ENCODE measurements around the gene GRIP2. TPM values are rescaled to one million over a fixed set of nuclear protein-coding genes. Genes with fewer than 3 reads are reported as not detected.

The GRIP2 gene
- polyA plus RNA-seq, 1 donor (not counting 4 experiments of a cell fraction or from before 2014, with no cell fraction given) = 0.01 TPM

DNA sequence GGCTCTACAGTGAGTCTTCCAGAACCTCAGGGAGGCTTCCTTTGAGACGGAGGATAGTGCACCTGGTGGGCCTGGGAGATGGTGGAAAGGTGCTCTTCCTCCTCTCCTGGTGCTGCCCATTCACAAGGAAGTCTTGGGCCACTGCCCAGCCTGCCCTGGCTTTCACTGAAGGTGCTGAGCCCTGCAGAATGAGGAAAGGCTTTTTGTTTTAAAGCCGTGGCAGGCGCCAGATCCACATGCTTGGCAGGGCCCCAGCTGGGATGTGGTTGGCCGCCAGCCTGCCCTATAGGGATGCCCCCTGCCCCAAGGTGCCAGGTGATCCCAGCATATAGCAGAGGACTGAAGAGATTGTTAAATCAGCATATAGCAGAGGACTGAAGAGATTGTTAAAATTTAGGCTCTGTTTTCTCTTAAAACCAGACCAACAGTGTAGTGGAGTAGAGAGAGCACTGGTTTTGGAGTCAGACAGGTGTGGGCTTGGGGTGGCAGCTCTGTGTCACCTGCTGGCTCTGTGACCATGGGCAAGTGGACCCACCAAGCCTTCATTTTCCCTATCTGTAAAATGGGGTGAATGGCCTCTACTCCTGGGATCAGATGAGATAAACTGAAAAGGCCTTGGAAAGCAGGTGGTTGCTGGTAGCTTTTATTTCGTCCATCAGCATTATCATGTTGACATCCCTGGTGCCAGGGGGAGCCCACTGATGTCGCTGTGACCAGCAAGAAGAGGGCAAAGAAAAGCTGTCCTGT, 84.4 kb downstream of the GRIP2 start:
- H4K20me1 ChIP-seq (ENCODE audit: control insufficient read depth, extremely low read depth, insufficient read depth, low read length) = peaks cover 4% of the 10 kb centered on the region
- H3K27ac ChIP-seq (ENCODE audit: control insufficient read depth, insufficient read depth, low read length) = no peak overlapping the region
- dilution Hi-C loops (cut with MboI; ENCODE audit: extremely low pct_ligation_motif_present, low sequenced_read_pairs) = no loop called here
- no peak overlapping the region for H3K4me2 ChIP-seq (ENCODE audit: control insufficient read depth, extremely low read depth, insufficient read depth, low read depth, low read length)
- H3K9me1 ChIP-seq (ENCODE audit: control insufficient read depth, extremely low read depth, insufficient read depth, low read length) = no peaks in the 10 kb centered on the region
- H3K27me3 ChIP-seq (ENCODE audit: control insufficient read depth, extremely low read depth, insufficient read depth, low read length) = no peaks in the 10 kb centered on the region
- H3K36me3 ChIP-seq (ENCODE audit: control insufficient read depth in 2 of 2, extremely low read depth in 1 of 2, insufficient read depth in 2 of 2, low read length in 2 of 2) = peaks cover 0 to 10% of the 10 kb centered on the region in 2 experiments
- peaks cover 23% of the 10 kb centered on the region for H3K4me1 ChIP-seq (ENCODE audit: control insufficient read depth, extremely low read depth, insufficient read depth, low read length)
- no peak overlapping the region for H3K4me3 ChIP-seq (ENCODE audit: control insufficient read depth in 2 of 3, extremely low read depth in 1 of 3, insufficient read depth in 2 of 3, low read depth in 1 of 3, low read length in 3 of 3)
- H2AFZ ChIP-seq (ENCODE audit: control insufficient read depth, low read length) = no peak overlapping the region
- H3K79me2 ChIP-seq (ENCODE audit: control insufficient read depth, insufficient read depth, low read length) = no peaks in the 10 kb centered on the region
- no peak overlapping the region for H3K9ac ChIP-seq (ENCODE audit: control insufficient read depth, extremely low read depth, insufficient read depth, low read length)
- no peak for TF ChIP-seq EZH2 (IDR thresholded peaks at IDR 0.05; ENCODE audit: low read length)
- TF ChIP-seq, protein P1, sequence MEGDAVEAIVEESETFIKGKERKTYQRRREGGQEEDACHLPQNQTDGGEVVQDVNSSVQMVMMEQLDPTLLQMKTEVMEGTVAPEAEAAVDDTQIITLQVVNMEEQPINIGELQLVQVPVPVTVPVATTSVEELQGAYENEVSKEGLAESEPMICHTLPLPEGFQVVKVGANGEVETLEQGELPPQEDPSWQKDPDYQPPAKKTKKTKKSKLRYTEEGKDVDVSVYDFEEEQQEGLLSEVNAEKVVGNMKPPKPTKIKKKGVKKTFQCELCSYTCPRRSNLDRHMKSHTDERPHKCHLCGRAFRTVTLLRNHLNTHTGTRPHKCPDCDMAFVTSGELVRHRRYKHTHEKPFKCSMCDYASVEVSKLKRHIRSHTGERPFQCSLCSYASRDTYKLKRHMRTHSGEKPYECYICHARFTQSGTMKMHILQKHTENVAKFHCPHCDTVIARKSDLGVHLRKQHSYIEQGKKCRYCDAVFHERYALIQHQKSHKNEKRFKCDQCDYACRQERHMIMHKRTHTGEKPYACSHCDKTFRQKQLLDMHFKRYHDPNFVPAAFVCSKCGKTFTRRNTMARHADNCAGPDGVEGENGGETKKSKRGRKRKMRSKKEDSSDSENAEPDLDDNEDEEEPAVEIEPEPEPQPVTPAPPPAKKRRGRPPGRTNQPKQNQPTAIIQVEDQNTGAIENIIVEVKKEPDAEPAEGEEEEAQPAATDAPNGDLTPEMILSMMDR (optimal IDR thresholded peaks at IDR 0.05 in 1 of 3, IDR thresholded peaks at IDR 0.05 in 1 of 3, conservative IDR thresholded peaks at IDR 0.05 in 1 of 3; ENCODE audit: extremely low read depth in 1 of 3, insufficient read depth in 2 of 3, low read length in 3 of 3) = no peak
- FAIRE-seq (no peak), DNase-seq (ENCODE audit: low read depth, low spot score) (no peak)
- no peaks in the 10 kb centered on the region for H3K9me3 ChIP-seq (ENCODE audit: control insufficient read depth, low read depth, low read length)

DNA sequence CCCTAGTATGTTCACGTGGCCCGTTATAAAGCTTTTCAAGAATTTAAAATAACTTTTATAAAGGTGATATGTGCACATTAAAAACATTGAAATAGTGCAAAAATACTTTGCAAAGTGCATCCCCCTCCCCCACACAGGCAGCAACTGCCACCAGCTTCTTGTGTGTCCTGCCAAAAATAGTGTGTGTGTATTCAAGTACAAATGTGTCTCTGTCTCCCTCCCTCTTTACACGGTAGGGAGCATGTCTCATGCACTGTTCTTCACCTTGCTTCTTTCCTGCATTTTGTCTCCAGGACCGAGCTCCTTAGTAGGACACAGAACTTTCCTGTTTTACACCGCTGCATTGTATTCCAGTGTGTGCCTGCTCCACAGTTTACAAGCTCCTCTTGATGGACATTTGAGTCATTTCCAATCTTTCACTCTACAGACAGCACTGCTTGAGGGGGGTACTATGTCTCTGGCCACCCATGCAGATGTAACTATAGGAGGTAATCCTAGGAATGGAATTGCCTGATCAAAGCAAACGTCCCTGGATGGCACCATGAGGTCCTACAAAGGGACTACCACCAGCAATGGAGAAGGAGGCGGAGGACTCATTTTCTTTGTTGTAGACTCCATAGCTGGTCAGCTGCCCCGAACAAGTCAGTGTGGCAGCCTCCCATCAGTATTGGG, 85.4 kb downstream of the GRIP2 start:
- Histone ChIP-seq H3K79me2 (ENCODE audit: control insufficient read depth, insufficient read depth, low read length) (no peaks in the 10 kb centered on the region), H3K27ac (ENCODE audit: control insufficient read depth, insufficient read depth, low read length) (no peak overlapping the region), H3K9me3 (ENCODE audit: control insufficient read depth, low read depth, low read length) (no peaks in the 10 kb centered on the region), H2AFZ (ENCODE audit: control insufficient read depth, low read length) (no peak overlapping the region), H3K4me1 (ENCODE audit: control insufficient read depth, extremely low read depth, insufficient read depth, low read length) (peaks cover 23% of the 10 kb centered on the region), H4K20me1 (ENCODE audit: control insufficient read depth, extremely low read depth, insufficient read depth, low read length) (peaks cover 4% of the 10 kb centered on the region), H3K9ac (ENCODE audit: control insufficient read depth, extremely low read depth, insufficient read depth, low read length) (no peak overlapping the region), H3K9me1 (ENCODE audit: control insufficient read depth, extremely low read depth, insufficient read depth, low read length) (no peaks in the 10 kb centered on the region), H3K36me3 (ENCODE audit: control insufficient read depth in 2 of 2, extremely low read depth in 1 of 2, insufficient read depth in 2 of 2, low read length in 2 of 2) (peaks cover 0 to 10% of the 10 kb centered on the region in 2 experiments), H3K4me2 (ENCODE audit: control insufficient read depth, extremely low read depth, insufficient read depth, low read depth, low read length) (no peak overlapping the region), H3K27me3 (ENCODE audit: control insufficient read depth, extremely low read depth, insufficient read depth, low read length) (no peaks in the 10 kb centered on the region), H3K4me3 (ENCODE audit: control insufficient read depth in 2 of 3, extremely low read depth in 1 of 3, insufficient read depth in 2 of 3, low read depth in 1 of 3, low read length in 3 of 3) (no peak overlapping the region)
- DNase-seq (ENCODE audit: low read depth, low spot score) (no peak), FAIRE-seq (no peak)
- TF ChIP-seq, protein P1 (optimal IDR thresholded peaks at IDR 0.05 in 1 of 3, IDR thresholded peaks at IDR 0.05 in 1 of 3, conservative IDR thresholded peaks at IDR 0.05 in 1 of 3; ENCODE audit: extremely low read depth in 1 of 3, insufficient read depth in 2 of 3, low read length in 3 of 3) = no peak
- TF ChIP-seq EZH2 (IDR thresholded peaks at IDR 0.05; ENCODE audit: low read length) = no peak
- dilution Hi-C loops (cut with MboI; ENCODE audit: extremely low pct_ligation_motif_present, low sequenced_read_pairs) = no loop called here
